LNCaP clone FGC (cell line): Measurements from ENCODE around the gene CUBN.

Experiments used
- DNase-seq: peaks from one replicate; pipeline ENCODE4 v3.0.0-alpha.2; 2011; ENCODE audit warnings: low read depth
- H3K4me3 ChIP-seq: 2 replicates; pipeline ENCODE4 v1.5.1; 2011; ENCODE audit warnings: mild to moderate bottlenecking, low read depth, low read length, control low read depth
- CTCF ChIP-seq: IDR thresholded peaks from 2 replicates; pipeline ENCODE4 v1.5.1; 2012; ENCODE audit warnings: mild to moderate bottlenecking; ENCODE audit not compliant: control insufficient read depth, insufficient read depth; ENCODE audit errors: extremely low read depth

CUBN gene

GRCh38 chr10:17134282-17134681 is 4.7 kb upstream of the CUBN start:
- TF ChIP-seq CTCF, result no peak
- no peak for DNase-seq
- no peak overlapping the region for H3K4me3 ChIP-seq

DNA sequence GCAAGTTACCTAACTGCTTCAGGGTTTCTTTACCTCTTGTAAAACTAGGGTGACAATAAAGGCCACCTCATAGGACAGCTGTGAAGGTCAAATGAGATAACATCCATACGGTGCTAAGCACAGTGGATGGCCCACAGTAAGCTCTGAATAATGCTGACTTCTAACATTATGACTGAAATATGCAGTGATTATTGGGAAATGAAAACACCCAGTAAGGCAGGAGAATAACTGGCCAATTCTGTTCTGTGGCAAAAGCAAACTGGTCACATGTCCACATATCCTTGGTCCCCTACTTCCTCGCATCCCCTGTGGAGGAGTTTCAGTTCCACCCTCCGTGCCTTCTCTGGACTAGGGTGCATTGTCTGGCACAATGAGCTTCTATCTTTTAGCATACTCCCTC is 1.4 kb downstream of the CUBN start:
- H3K4me3 ChIP-seq, result no peak overlapping the region
- TF ChIP-seq CTCF, result no peak
- DNase-seq, result no peak

- DNase-seq, result no peak
- no peak for TF ChIP-seq CTCF
- no peak overlapping the region for H3K4me3 ChIP-seq
Measured at GRCh38 chr10:17126327-17126726, 3.3 kb downstream of the CUBN start.

DNA sequence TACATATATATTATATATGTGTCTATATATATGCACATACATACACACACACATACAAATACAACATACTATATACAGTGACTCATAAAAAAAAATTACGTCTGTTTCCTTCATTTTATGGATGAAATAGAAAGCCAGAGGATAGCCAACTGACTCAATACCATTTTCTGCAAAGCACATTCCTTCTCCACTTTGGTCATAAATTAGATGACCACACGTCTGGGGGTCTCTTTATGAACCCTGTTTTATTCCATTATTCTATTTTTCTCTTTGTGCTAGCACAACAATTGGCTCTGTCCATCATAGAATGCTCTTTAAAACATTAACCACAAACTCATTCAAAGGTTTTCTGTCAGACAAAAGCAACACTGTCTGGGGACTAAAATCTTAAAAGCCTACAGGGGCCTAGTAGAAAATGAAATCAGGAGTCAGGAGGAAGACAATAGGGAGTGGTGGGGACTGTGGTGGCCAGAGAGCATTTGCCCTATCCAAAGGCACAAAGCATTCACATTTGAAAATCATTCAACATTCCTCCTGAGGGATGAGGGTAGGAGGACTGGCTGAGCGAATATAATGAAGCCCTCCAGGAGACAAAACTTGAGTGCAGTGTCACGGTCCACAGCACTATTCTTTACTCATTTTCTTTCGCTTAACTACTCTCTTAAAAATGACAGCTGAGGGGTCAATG is 4.3 kb downstream of the CUBN start:
- H3K4me3 ChIP-seq, result no peak overlapping the region
- no peak for DNase-seq
- TF ChIP-seq CTCF, result no peak

GRCh38 chr10:17123961-17124360 is 5.7 kb downstream of the CUBN start:
- no peak for TF ChIP-seq CTCF
- no peak for DNase-seq

DNA sequence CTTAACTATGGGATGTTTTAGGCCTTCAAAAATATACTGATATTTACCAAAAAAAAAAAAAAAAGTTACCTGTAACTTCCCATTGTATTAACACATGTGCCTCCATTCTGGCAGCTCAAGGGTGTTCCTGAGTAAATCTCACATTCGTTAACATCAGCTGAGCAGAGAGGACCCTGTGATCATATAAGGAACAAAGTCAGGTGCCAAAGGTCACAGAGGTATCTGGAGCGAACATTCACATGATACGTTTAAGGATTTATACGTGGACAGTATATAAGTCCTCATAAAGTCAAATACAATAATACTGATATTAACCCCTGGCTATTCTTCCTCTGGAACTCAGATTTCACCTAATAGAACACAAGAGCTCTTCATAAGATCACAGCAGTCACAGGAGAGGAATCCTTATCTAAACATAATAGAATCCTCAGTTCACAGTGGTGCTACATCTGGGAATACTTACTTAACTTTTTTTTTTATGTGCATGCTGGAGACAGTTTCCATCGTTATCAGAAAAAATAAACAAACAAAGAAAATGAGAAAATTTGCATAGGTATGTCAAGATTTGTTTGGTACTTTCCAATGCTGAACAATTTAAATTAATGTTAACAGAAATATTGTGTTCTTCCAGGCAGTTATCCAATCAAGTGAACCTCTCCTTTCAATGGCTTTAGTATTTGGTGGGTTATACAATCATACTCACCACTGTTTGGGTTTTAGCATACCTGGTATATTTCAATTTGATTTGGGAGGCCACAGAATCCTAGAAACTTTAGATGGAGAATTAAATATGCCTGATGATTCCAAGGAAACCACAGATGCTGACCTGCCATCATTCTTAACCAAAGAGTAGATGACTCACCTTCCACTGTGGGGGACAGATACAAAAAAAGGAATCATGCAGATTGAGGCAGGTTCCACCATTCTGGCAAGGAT is 6.6 kb downstream of the CUBN start:
- DNase-seq, result no peak
- no peak overlapping the region for H3K4me3 ChIP-seq
- TF ChIP-seq CTCF, result no peak

More at GRCh38 chr10:17123961-17124360, 5.7 kb downstream of the CUBN start:
- no peak overlapping the region for H3K4me3 ChIP-seq
